H1 (cell line): Measurements from ENCODE around the gene PGLYRP2. TPM values are rescaled to one million over a fixed set of nuclear protein-coding genes. Genes with fewer than 3 reads are reported as not detected.

ENCODE experiments used
- ASH2L ChIP-seq: fragments of 200-600, 300-600 bp; sonication (generic); IDR thresholded peaks from one replicate; pipeline ENCODE4 v1.7.1; 2017; ENCODE audit warnings: low read length
- CHD2 ChIP-seq: IDR thresholded peaks from 2 replicates; pipeline ENCODE4 v1.6.1; 2012; ENCODE audit warnings: low read length, improper control_type of control experiment
- CTCF ChIP-seq, 3 experiments: IDR thresholded peaks; 1 replicate in 2 of 3; 2 replicates in 1 of 3; pipeline versions ENCODE4 v1.5.1 to v1.6.1; 2011; ENCODE audit warnings: low read length in 3 of 3, mild to moderate bottlenecking in 3 of 3, inconsistent platforms in 2 of 3, low read depth in 1 of 3, moderate library complexity in 1 of 3; ENCODE audit not compliant: insufficient read depth in 1 of 3; ENCODE audit errors: control extremely low read depth in 1 of 3
- EZH2 ChIP-seq: fragments of 200-600 bp; sonication (generic); IDR thresholded peaks from 2 replicates; pipeline ENCODE4 v1.7.1; 2012; ENCODE audit warnings: low read depth, mild to moderate bottlenecking, moderate library complexity, low read length, inconsistent platforms; ENCODE audit not compliant: severe bottlenecking
- KDM4A ChIP-seq: IDR thresholded peaks from one replicate; pipeline ENCODE4 v1.7.1; 2012; ENCODE audit warnings: low read depth, mild to moderate bottlenecking, moderate library complexity, low read length, inconsistent platforms; ENCODE audit not compliant: severe bottlenecking
- KDM5A ChIP-seq: fragments of 200-600 bp; IDR thresholded peaks from 2 replicates; pipeline ENCODE4 v1.7.1; 2012; ENCODE audit warnings: mild to moderate bottlenecking, low read length, inconsistent platforms, mixed read lengths
- NANOG ChIP-seq: IDR thresholded peaks from 2 replicates; pipeline ENCODE4 v1.6.1; 2011; ENCODE audit warnings: low read length, low read depth, mild to moderate bottlenecking, inconsistent platforms; ENCODE audit not compliant: insufficient read depth, poor library complexity, severe bottlenecking
- POLR2A ChIP-seq, 2 experiments: IDR thresholded peaks; 1 replicate in 1 of 2; 2 replicates in 1 of 2; pipeline ENCODE4 v1.6.1; 2011; ENCODE audit warnings: low read depth in 2 of 2, low read length in 2 of 2, mild to moderate bottlenecking in 2 of 2; ENCODE audit errors: control extremely low read depth in 1 of 2
- SIN3A ChIP-seq, 2 experiments: IDR thresholded peaks in 1 of 2; conservative IDR thresholded peaks in 1 of 2; 2 replicates each; pipeline ENCODE4 v1.6.1; 2011 to 2012; ENCODE audit warnings: low read length in 2 of 2, improper control_type of control experiment in 1 of 2, low read depth in 1 of 2, mild to moderate bottlenecking in 1 of 2
- SP2 ChIP-seq: IDR thresholded peaks from 2 replicates; pipeline ENCODE4 v1.6.1; 2012; ENCODE audit warnings: mild to moderate bottlenecking, low read length, inconsistent platforms
- polyA plus RNA-seq, 7 experiments: library from polyadenylated mRNA; depleted of rRNA in 3 of 7; stranded (reverse) in 5 of 7; unstranded in 2 of 7; fragments of >200 nt in 5 of 7; fragments of 200-250 nt in 2 of 7; gene quantifications; 1 replicate in 5 of 7; 2 replicates in 1 of 7; 4 replicates in 1 of 7; pipeline versions ENCODE4 v1.2.1 to v1.2.3, GENCODE V29; 2011 to 2013; ENCODE audit warnings: missing spikeins in 2 of 7, mixed read lengths in 2 of 7
- total RNA-seq: library from RNA; stranded (reverse); fragmentation: NEBNext Ultra II Directional; extraction: Animal tissue kit (Norgen Biotek cat#: 25700); gene quantifications from 2 replicates; pipeline ENCODE4 v1.2.1, GENCODE V29; 2021

The PGLYRP2 gene
- total and polyA plus RNA-seq, 2 of the 8 experiments (the other 6 are each of a cell fraction or from before 2014, with no cell fraction given): not detected

GRCh38 chr19:15425321-15425950 is 53.9 kb downstream of the PGLYRP2 start (continued):
- no peak for TF ChIP-seq CTCF (IDR thresholded peaks at IDR 0.05; ENCODE audit: control extremely low read depth in 1 of 3, insufficient read depth in 1 of 3, low read depth in 1 of 3, low read length in 3 of 3)
- no peak for TF ChIP-seq CHD2
- no peak for TF ChIP-seq SP2
- TF ChIP-seq KDM4A: no peak
- TF ChIP-seq NANOG: no peak
- TF ChIP-seq ASH2L: no peak
- TF ChIP-seq SIN3A (conservative IDR thresholded peaks at IDR 0.05 in 1 of 2, IDR thresholded peaks at IDR 0.05 in 1 of 2; ENCODE audit: low read depth in 1 of 2, low read length in 2 of 2): no peak
- no peak for TF ChIP-seq KDM5A
- no peak for TF ChIP-seq EZH2
- no peak for TF ChIP-seq POLR2A (IDR thresholded peaks at IDR 0.05; ENCODE audit: control extremely low read depth in 1 of 2, low read depth in 2 of 2, low read length in 2 of 2)
- TF ChIP-seq, all 59 proteins: peak for 0
